Measurements from ENCODE around the gene MGST3.
"Not testable (repeated sequence)": the region's sequence is repeated elsewhere in the genome, so short reads cannot be mapped to it uniquely, and the experiment has no call there.

DNA sequence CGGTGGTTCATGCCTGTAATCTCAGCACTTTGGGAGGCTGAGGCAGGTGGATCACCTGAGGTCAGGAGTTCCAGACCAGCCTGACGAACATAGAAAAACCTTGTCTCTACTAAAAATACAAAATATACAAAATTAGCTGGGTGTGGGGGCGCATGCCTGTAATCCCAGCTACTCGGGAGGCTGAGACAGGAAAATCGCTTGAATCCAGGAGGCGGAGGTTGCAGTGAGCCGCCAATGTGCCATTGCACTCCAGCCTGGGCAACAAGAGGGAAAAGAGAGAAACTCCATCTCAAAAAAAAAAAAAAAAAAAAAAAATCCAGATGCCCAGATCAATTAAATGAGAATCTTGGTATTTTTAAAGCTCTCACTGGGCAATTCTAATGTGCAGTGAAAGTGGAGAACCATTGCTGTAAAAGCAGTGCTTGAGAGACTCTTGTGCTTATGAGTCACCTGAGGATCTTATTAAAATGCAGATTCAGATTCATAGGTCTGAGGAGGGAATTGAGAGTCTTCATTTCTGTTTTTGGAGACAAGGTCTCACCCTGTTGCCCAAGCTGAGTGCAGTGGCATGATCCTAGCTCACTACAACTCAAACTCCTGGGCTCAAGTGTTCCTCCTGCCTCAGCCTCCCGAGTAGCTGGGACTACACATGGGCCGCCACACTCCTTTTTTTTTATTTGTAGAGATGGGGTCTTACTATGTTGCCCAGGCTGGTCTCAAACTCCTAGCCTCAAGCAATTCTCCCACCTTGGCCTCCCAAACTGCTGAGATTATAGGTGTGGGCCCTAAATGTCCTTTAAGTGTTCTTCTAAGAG is 27.9 kb downstream of the MGST3 start:
- TF ChIP-seq, protein P1, sequence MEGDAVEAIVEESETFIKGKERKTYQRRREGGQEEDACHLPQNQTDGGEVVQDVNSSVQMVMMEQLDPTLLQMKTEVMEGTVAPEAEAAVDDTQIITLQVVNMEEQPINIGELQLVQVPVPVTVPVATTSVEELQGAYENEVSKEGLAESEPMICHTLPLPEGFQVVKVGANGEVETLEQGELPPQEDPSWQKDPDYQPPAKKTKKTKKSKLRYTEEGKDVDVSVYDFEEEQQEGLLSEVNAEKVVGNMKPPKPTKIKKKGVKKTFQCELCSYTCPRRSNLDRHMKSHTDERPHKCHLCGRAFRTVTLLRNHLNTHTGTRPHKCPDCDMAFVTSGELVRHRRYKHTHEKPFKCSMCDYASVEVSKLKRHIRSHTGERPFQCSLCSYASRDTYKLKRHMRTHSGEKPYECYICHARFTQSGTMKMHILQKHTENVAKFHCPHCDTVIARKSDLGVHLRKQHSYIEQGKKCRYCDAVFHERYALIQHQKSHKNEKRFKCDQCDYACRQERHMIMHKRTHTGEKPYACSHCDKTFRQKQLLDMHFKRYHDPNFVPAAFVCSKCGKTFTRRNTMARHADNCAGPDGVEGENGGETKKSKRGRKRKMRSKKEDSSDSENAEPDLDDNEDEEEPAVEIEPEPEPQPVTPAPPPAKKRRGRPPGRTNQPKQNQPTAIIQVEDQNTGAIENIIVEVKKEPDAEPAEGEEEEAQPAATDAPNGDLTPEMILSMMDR (IDR thresholded peaks at IDR 0.05): not testable (repeated sequence)
- not testable (repeated sequence) for TF ChIP-seq TCF7L2, POLR2AphosphoS5 (IDR thresholded peaks at IDR 0.05; ENCODE audit: low read depth, low read length)

Data from Panc1 (cell line).